ENCODE results near the gene BCKDHA. TPM values are rescaled to one million over a fixed set of nuclear protein-coding genes. Genes with fewer than 3 reads are reported as not detected.

BCKDHA gene
- total and polyA plus RNA-seq, 2 donors (not counting 1 experiment from before 2014, with no cell fraction given): 11.2 to 30.7 TPM

DNA sequence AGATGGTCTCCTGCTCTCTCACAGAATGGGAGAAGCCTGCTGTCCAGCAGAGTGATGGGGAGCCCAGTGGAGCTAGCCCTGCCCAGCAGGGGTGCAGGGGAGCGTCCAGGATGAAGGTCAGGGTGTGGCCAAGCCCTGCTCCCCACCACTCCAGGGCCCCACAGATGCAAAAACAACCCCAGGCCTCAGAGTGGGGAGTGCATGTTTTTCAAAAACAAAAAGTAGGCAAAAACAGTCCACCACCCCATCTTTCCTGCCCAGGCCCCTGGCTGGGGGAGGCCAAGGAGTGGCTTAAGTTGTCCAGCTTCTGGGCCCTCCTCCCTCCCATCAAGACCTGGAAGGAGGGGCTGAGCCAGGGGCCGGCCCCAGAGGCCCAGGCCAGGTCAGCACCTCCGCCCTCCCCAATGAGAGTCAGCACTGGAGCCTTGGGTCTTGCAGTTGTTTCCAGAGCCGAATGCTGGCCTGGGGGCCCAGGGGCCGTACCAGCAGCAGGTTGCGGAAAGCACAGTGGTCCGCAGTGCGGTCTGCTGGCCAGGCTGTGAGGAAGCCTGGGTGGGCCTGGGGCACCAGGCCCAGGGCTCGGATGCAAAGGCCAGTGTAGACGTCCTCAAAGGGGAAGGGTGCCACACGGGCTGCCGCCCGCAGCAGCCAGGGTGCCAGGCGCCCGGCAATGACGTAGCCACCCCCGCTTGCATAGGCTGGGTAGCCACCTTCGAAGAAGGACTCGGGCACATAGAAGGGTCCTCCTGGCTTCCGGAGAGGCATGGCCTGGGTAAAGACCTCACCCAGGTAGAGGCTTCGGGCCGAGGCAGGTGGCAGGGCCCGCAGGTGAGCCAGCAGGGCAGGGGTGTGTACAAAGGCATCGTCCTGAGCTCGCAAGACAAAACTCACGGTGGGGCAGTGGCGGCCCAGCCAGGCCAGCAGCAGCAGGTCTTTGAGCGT is 27.8 kb downstream of the BCKDHA start:
- Histone ChIP-seq H3K4me3 (replicated peaks in 1 of 4; ENCODE audit: control extremely low read depth in 1 of 4, insufficient read depth in 1 of 4, low read depth in 3 of 4, low read length in 4 of 4) (no peak overlapping the region), H3K27ac (ENCODE audit: insufficient read depth, low read length) (no peak overlapping the region), H3K9ac (ENCODE audit: insufficient read depth, low read length) (no peak overlapping the region), H4K20me1 (ENCODE audit: control insufficient read depth, extremely low read depth, insufficient read depth, low read length) (no peaks in the 10 kb centered on the region), H3K4me1 (ENCODE audit: control insufficient read depth, extremely low read depth, insufficient read depth, low read length) (peaks cover 9% of the 10 kb centered on the region), H3K9me3 (ENCODE audit: control insufficient read depth, insufficient read depth, low read depth, low read length) (no peaks in the 10 kb centered on the region), H3K36me3 (ENCODE audit: control insufficient read depth, insufficient read depth, low read length) (peaks cover 13% of the 10 kb centered on the region), H3K79me2 (ENCODE audit: control insufficient read depth, insufficient read depth, low read length) (no peaks in the 10 kb centered on the region), H3K4me2 (ENCODE audit: extremely low read depth, insufficient read depth, low read length) (no peak overlapping the region), H3K27me3 (ENCODE audit: control insufficient read depth, insufficient read depth, low read length) (no peaks in the 10 kb centered on the region), H2AFZ (ENCODE audit: low read length) (no peak overlapping the region)
- no peak for DNase-seq (ENCODE audit: low read depth in 2 of 2)
- TF ChIP-seq, protein P1, sequence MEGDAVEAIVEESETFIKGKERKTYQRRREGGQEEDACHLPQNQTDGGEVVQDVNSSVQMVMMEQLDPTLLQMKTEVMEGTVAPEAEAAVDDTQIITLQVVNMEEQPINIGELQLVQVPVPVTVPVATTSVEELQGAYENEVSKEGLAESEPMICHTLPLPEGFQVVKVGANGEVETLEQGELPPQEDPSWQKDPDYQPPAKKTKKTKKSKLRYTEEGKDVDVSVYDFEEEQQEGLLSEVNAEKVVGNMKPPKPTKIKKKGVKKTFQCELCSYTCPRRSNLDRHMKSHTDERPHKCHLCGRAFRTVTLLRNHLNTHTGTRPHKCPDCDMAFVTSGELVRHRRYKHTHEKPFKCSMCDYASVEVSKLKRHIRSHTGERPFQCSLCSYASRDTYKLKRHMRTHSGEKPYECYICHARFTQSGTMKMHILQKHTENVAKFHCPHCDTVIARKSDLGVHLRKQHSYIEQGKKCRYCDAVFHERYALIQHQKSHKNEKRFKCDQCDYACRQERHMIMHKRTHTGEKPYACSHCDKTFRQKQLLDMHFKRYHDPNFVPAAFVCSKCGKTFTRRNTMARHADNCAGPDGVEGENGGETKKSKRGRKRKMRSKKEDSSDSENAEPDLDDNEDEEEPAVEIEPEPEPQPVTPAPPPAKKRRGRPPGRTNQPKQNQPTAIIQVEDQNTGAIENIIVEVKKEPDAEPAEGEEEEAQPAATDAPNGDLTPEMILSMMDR (conservative IDR thresholded peaks at IDR 0.05 in 1 of 2, IDR thresholded peaks at IDR 0.05 in 1 of 2; ENCODE audit: low read depth in 1 of 2, low read length in 2 of 2): no peak
- no peak for TF ChIP-seq EZH2 (IDR thresholded peaks at IDR 0.05; ENCODE audit: low read length, missing control alignments)

DNA sequence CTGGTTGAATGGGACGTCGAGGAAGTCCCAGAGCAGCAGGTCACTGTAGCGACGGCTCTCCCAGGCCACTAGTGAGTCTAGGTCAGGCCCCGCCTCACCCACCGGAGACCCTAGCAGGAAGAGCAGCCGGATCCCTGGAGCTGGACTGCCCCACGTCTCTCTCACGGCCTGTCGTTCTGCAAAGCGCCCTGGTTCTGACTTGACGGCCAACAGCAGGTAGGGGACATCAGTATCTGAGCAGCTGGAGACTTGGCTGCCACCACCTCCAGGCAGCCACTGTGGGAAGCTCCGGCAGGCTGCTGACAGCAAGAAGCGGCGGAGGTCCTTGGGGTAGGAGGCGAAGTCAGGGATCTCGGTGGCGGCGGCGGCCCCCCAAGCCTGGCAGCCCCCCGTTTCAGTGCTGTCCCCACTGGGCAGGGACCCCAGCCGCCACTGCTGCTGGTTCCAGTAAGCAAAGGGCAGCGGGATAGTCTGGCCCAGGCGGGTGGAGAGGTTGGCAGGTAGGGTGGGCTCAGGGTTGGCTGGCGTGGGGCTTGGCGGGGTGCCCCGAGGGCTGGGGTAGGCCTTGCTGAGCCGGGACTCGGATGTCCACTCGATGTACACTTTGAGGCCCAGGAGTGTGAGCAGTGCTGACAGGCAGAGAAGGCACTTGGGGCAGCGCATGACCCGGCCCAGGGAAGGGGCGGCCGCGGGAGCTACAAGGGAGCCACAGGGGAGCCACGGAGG is 28.7 kb downstream of the BCKDHA start:
- Histone ChIP-seq H3K36me3 (ENCODE audit: control insufficient read depth, insufficient read depth, low read length) (peaks cover 13% of the 10 kb centered on the region), H2AFZ (ENCODE audit: low read length) (no peak overlapping the region), H3K4me2 (ENCODE audit: extremely low read depth, insufficient read depth, low read length) (no peak overlapping the region), H3K4me3 (replicated peaks in 1 of 4; ENCODE audit: control extremely low read depth in 1 of 4, insufficient read depth in 1 of 4, low read depth in 3 of 4, low read length in 4 of 4) (peak overlapping the region in 2 of 4 experiments; percentile 60 to 67), H4K20me1 (ENCODE audit: control insufficient read depth, extremely low read depth, insufficient read depth, low read length) (no peaks in the 10 kb centered on the region), H3K9me3 (ENCODE audit: control insufficient read depth, insufficient read depth, low read depth, low read length) (no peaks in the 10 kb centered on the region), H3K79me2 (ENCODE audit: control insufficient read depth, insufficient read depth, low read length) (no peaks in the 10 kb centered on the region), H3K27ac (ENCODE audit: insufficient read depth, low read length) (no peak overlapping the region), H3K27me3 (ENCODE audit: control insufficient read depth, insufficient read depth, low read length) (no peaks in the 10 kb centered on the region), H3K9ac (ENCODE audit: insufficient read depth, low read length) (peak overlapping the region; percentile 21), H3K4me1 (ENCODE audit: control insufficient read depth, extremely low read depth, insufficient read depth, low read length) (peaks cover 9% of the 10 kb centered on the region)
- no peak for TF ChIP-seq EZH2 (IDR thresholded peaks at IDR 0.05; ENCODE audit: low read length, missing control alignments)
- TF ChIP-seq, protein P1 (conservative IDR thresholded peaks at IDR 0.05 in 1 of 2, IDR thresholded peaks at IDR 0.05 in 1 of 2; ENCODE audit: low read depth in 1 of 2, low read length in 2 of 2): no peak
- DNase-seq (ENCODE audit: low read depth in 2 of 2): no peak
